ENCODE data around the gene ASB5. TPM values are rescaled to one million over a fixed set of nuclear protein-coding genes. Genes with fewer than 3 reads are reported as not detected.

The ASB5 gene
- 0.38 TPM in 1 of 2 replicates, not detected in the other for total RNA-seq

GRCh38 chr4:176268963-176269362 is at the start of gene ASB5:
Gene ASB5, minus strand, starts transcription at chr4:176269222. Its CDS starts 114 bp downstream, at chr4:176269108.

GRCh38 chr4:176195184-176195978 is 73.6 kb downstream of the ASB5 start, which contains the start of gene SPATA4:
Gene SPATA4, minus strand, starts transcription at chr4:176195585. Its CDS starts 23 bp downstream, at chr4:176195562.

Other genes with a start within 250 kb of the ASB5 start
- 0.98 and 1.3 TPM in 2 replicates for gene WDR17, start 203.4 kb downstream of the ASB5 start, total RNA-seq
- gene SPATA4, start 73.6 kb downstream of the ASB5 start, total RNA-seq: 0.16 and 0.38 TPM in 2 replicates
- 43.6 and 54.8 TPM in 2 replicates for gene SPCS3, start 50.7 kb upstream of the ASB5 start, total RNA-seq

Data from mesangial cell (primary cell).